Activated T-helper 1 cell treated with Interleukin-2 at 50 U/mL for 16 hours (primary cell): Measurements from ENCODE around the gene EIF4G1.

Experiments
- DNase-seq: peaks from one replicate; pipeline ENCODE4 v3.0.0-alpha.2; 2020; ENCODE audit warnings: low read depth

EIF4G1 gene

GRCh38 chr3:184307915-184308314 is 6.5 kb upstream of the EIF4G1 start:
- DNase-seq = no peak

- DNase-seq = no peak
These were observed 5.7 kb upstream of the EIF4G1 start for GRCh38 chr3:184308744-184309143.

GRCh38 chr3:184311633-184312032 is 2.8 kb upstream of the EIF4G1 start:
- no peak for DNase-seq

- peak; percentile 60 for DNase-seq
These were observed 515 bp downstream of the EIF4G1 start for GRCh38 chr3:184314700-184315542.

- DNase-seq = no peak
These were observed 1.1 kb downstream of the EIF4G1 start for GRCh38 chr3:184315543-184315867.

- DNase-seq = no peak
These were observed 1.7 kb downstream of the EIF4G1 start for GRCh38 chr3:184315871-184316661.

GRCh38 chr3:184316792-184317191 is 2.4 kb downstream of the EIF4G1 start:
- no peak for DNase-seq

DNA sequence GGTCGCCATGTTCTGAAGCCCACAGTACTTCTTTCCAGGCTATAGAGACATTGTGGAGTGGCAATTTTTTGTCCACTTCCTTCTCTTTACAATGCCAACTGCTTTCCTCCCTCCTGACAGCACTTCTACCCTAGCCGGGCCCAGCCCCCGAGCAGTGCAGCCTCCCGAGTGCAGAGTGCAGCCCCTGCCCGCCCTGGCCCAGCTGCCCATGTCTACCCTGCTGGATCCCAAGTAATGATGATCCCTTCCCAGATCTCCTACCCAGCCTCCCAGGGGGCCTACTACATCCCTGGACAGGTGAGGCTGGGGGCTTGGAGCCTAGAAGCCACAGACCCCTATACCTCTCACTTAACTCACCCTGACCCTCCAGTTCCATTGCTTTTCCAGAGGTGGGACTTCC is 2.8 kb downstream of the EIF4G1 start:
- no peak for DNase-seq

DNA sequence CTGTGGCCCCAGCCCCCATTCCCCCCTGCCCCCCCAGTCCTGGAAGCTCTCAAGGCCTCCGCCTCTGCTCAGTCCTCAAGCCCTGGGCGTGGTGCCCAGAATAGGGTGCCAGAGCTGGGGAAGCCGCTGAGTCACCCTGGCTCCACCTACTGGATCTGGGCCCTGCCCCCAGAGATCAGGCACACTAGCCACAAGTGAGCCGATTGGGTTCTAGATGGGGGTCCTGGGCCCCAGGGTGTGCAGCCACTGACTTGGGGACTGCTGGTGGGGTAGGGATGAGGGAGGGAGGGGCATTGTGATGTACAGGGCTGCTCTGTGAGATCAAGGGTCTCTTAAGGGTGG is 5.7 kb downstream of the EIF4G1 start:
- no peak for DNase-seq

DNA sequence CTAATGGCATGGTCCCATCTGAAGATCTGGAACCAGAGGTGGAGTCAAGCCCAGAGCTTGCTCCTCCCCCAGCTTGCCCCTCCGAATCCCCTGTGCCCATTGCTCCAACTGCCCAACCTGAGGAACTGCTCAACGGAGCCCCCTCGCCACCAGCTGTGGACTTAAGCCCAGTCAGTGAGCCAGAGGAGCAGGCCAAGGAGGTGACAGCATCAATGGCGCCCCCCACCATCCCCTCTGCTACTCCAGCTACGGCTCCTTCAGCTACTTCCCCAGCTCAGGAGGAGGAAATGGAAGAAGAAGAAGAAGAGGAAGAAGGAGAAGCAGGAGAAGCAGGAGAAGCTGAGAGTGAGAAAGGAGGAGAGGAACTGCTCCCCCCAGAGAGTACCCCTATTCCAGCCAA is 7.3 kb downstream of the EIF4G1 start:
- no peak for DNase-seq

- DNase-seq = no peak
These were observed 8.5 kb downstream of the EIF4G1 start for GRCh38 chr3:184322731-184323487.

DNA sequence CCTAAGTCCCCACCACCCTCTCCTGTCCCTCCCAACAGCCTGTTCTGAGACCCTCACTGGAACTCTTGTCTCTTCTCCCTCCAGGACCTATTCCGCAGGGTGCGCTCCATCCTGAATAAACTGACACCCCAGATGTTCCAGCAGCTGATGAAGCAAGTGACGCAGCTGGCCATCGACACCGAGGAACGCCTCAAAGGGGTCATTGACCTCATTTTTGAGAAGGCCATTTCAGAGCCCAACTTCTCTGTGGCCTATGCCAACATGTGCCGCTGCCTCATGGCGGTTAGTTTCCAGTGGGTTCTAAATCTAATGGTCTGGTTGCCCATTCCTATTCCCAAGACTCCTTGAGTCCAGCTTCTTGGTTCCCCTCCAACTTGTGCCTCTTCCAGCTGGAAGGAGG is 9.3 kb downstream of the EIF4G1 start:
- no peak for DNase-seq

GRCh38 chr3:184325269-184325668 is 10.9 kb downstream of the EIF4G1 start:
- no peak for DNase-seq

DNA sequence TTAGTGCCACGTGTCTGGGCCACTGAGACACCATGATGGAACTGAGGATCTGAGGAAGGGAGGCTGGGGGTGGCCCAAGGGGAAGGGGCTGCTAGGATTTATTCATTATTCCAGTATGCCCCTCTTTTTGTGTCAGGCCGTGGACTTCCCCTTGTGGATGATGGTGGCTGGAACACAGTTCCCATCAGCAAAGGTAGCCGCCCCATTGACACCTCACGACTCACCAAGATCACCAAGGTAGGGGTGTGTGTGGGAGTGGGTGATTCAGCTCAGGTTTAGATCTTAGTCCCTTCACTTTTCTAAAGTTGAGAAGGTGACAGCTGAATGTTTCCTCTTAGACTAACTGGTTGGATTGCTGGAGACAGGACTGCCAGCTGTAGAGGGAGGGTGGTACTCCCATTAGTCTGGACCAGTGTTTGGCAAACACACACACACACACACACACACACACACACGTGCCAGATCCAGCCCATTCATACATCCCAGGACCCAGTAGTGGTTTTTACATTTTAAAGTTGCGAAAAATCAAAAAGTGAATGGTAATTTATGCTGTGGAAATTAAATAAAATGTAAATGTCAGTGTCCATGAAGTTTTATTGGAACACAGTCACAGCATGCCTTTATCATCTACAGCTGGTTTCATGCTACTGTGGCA is 11.4 kb downstream of the EIF4G1 start:
- DNase-seq = no peak

DNA sequence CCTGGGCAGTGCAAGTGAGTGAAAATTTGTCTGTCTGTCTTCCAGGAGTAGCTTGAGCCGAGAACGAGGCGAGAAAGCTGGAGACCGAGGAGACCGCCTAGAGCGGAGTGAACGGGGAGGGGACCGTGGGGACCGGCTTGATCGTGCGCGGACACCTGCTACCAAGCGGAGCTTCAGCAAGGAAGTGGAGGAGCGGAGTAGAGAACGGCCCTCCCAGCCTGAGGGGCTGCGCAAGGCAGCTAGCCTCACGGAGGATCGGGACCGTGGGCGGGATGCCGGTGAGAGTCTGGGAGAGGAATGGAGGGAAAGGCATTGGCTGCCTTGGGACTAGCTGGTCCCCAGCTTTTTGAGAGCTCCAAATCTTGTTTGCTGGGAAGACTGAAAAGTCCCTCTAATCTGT is 12.8 kb downstream of the EIF4G1 start:
- DNase-seq = no peak

DNA sequence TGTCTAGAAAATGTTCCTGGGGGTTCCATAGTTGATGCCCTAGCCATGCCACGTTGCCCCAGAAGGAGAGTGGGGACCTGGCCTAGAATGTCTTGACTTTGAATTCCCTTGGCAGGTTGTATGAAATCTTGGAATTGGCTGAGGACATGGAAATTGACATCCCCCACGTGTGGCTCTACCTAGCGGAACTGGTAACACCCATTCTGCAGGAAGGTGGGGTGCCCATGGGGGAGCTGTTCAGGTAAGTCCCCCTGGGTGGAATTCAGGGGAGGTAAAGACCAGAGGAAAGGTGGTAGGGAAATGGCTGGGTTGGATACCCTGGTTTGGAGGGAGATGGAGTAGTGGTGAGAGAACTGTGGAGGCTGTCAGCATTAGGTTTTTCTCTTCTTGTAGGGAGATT is 14.1 kb downstream of the EIF4G1 start:
- no peak for DNase-seq

DNA sequence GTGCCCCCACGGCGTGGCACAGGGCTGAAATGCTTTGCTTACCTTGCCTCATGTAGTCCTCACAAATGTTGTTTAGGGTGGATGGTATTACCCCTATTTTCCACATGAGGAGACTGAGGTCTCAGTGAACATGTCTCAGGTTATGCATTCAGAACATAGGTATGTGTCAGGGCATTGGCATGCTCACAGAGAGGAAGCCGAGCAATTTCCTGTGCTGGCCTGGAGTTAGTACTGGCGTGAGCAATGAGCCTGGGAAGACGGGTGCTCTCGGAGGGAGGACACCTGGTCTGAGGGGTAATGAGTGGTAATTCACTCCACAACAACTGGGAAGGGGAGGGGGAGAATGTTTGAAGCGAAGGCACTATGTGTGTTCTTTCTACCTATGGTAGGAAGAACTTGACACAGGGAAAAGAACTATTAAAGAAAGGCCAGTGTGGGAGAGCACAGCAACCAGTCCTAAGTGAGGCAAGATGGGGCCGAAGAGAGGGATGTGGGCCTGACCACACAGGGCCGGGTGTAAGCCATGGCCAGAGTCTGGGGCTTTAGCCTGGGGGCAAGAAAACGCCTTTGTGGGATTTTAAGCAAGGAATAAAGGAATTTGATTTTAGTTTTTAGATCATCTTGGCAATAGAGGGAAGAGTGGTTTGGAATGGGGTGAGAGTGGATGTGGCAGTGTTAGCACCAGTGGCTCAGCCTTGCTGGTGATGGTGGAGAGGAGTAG is 18.1 kb downstream of the EIF4G1 start:
- no peak for DNase-seq

DNA sequence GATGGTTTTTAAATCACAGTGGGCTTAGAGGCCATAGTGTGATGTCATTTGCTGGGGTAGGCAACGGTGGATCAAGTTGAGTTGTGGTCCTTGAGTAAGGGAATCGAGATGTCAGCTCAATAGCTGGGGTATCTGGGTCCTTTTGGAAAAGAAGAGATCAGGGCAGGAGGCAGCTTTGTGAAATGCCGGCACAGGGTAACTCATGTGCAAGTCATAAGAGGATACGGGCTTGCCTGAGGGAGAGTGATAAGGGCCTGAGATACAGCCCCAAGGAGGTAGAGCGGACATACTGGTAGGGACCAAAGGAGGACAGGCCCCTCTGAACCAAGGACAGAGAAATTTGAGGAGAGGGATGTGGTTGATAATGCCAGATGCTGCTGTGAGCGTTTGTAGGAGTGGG is 18.8 kb downstream of the EIF4G1 start:
- no peak for DNase-seq

- DNase-seq = no peak
These were observed 19.3 kb downstream of the EIF4G1 start for GRCh38 chr3:184333700-184334099.

- no peak for DNase-seq
These were observed 20.2 kb downstream of the EIF4G1 start for GRCh38 chr3:184334470-184335158.

DNA sequence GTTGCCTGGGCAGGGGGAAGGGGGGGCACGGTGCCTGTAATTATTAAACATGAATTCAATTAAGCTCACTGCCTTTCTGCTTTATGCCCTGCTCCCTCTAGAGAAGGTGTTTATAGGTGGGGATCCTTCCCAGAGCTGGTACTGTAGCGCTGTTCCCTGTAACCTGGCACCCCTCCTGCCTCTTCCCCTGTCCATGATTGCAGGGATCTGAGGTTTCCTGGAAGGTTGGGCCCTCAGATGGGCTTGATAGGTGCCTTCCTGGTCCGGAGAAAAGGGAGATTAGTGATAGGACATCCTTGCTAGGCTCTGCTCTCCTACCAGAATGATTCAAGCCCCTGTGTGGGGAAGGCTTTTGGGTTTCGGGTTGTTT is 20.9 kb downstream of the EIF4G1 start:
- no peak for DNase-seq
